T-helper 1 cell treated with Interleukin-12 subunit alpha and Interleukin-12 subunit beta and Interleukin-4 antibody, amounts not matched to agents 30 μg/mL and 1 μg/mL, for 36 hours (primary cell): Measurements from ENCODE around the gene SLC34A2.

Experiments
- H3K27ac Mint-ChIP-seq: one replicate; pipeline ENCODE4 v1.8.0; 2021; ENCODE audit warnings: mild to moderate bottlenecking, mixed read lengths
- H3K27me3 Mint-ChIP-seq: one replicate; pipeline ENCODE4 v1.8.0; 2021; ENCODE audit warnings: low read depth, mixed read lengths
- H3K36me3 Mint-ChIP-seq: one replicate; pipeline ENCODE4 v1.8.0; 2021; ENCODE audit warnings: low read depth, mixed read lengths
- H3K4me1 Mint-ChIP-seq: one replicate; pipeline ENCODE4 v1.8.0; 2021; ENCODE audit warnings: low read depth, mixed read lengths
- H3K4me3 Mint-ChIP-seq: one replicate; pipeline ENCODE4 v1.8.0; 2021; ENCODE audit warnings: mild to moderate bottlenecking, moderate library complexity, mixed read lengths
- H3K9me3 Mint-ChIP-seq: one replicate; pipeline ENCODE4 v1.8.0; 2021; ENCODE audit warnings: mixed read lengths

The SLC34A2 gene

DNA sequence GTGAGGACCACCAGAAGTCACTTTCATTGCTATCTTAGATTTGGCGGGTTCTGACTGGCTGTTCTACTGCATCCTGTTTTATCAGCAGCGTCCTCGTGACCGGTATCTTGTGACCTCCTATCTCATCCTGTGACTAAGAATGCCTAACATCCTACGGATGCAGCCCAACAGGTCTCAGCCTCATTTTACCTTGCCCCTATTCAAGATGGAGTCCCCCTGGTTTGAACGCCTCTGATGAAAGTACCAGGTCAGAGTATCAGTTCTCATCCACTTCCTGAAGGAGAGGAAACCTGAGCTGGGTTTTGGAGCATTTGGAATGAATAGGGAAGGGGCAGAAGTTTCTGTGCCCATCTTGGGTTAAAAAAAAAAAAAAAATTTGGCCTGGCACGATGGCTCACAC, 70.2 kb downstream of the SLC34A2 start:
- no peaks in the 10 kb centered on the region for H3K9me3 Mint-ChIP-seq
- H3K36me3 Mint-ChIP-seq, result no peaks in the 10 kb centered on the region
- no peak overlapping the region for H3K4me3 Mint-ChIP-seq
- H3K27ac Mint-ChIP-seq, result no peak overlapping the region
- H3K4me1 Mint-ChIP-seq, result no peaks in the 10 kb centered on the region
- no peaks in the 10 kb centered on the region for H3K27me3 Mint-ChIP-seq

DNA sequence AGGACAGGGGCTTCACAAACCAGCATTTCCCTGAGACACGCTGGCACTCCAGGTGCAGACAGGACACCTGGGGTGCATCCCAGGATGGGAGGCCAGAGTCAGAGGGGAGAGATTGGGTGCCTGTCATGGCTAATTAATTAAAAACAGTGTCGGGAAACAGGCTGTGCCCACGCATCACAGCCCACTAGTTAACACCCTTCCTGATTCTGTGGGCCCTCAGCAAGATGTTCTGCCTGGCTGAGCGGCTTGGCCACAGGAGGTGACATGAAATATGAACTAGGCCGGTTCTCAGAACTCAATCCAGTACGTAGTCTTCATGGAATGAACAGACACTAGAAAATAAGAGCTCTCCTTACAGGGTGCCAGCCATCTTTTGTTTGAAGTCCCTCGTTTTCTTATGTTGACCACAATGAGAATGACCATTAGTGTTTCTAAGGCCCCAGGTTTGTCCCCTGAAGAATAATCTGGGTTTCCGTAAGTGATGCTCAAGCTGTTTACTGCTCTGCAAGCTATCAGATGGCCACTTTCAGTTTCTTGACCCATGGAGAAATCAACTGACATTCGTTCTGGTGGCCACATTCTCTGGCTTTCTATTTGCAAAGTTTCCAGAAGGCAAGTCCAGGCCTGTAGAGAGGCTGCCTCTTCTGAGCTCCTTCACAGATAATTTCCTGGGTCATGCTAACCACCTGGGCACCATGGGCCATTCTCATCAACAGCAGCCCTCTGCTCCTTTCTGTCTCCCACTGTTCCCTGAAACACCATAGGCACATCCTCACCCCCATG, 72.3 kb downstream of the SLC34A2 start:
- Mint-ChIP-seq H3K4me1 (no peaks in the 10 kb centered on the region), H3K36me3 (no peaks in the 10 kb centered on the region), H3K27ac (no peak overlapping the region), H3K9me3 (no peaks in the 10 kb centered on the region), H3K4me3 (no peak overlapping the region), H3K27me3 (no peaks in the 10 kb centered on the region)
